PC-9 (cell line): ENCODE results near the gene MRPL18. TPM values are rescaled to one million over a fixed set of nuclear protein-coding genes. Genes with fewer than 3 reads are reported as not detected.
A peak's percentile ranks its signal among the peaks of the same experiment; 100 is the strongest.

Experiments
- BruUV-seq: library from RNA; stranded (reverse); fragments of 400-500 nt; replicated peaks from 2 replicates; lab custom pipeline; 2021; lab: Mats Ljungman, UMichigan
- CTCF ChIA-PET: fragments of 300-600 bp; sonication (Branson Sonifier 250); formaldehyde crosslinking; loops from one replicate; lab custom pipeline; 2022; ENCODE audit warnings: antibody characterized with exemption; lab: Charles Lee
- POLR2A ChIA-PET: fragments of 300-600 bp; sonication (Branson Sonifier 250); formaldehyde crosslinking; loops from one replicate; lab custom pipeline; 2022; ENCODE audit warnings: antibody characterized with exemption; ENCODE audit not compliant: unreplicated experiment; lab: Charles Lee
- DNase-seq, 2 experiments: peaks; one replicate each; pipeline versions ENCODE4 v3.0.0 to v3.0.0-alpha.2; 2015 to 2022; ENCODE audit warnings: mixed read lengths in 1 of 2
- H2AFZ ChIP-seq: fragments of 200-600 bp; sonication (generic); 2 replicates; pipeline ENCODE4 v1.8.1; 2017; ENCODE audit warnings: antibody characterized with exemption
- H3F3A ChIP-seq: fragments of 200-600 bp; sonication (generic); 2 replicates; pipeline ENCODE4 v1.8.1; 2017; ENCODE audit warnings: antibody characterized with exemption, mild to moderate bottlenecking, low read depth; ENCODE audit not compliant: insufficient read depth
- H3K27ac ChIP-seq: fragments of 200-600 bp; sonication (generic); 2 replicates; pipeline ENCODE4 v1.6.1; 2016; ENCODE audit warnings: mixed run types
- H3K27me3 ChIP-seq: fragments of 200-600 bp; sonication (generic); 2 replicates; pipeline ENCODE4 v1.6.1; 2016; ENCODE audit warnings: low read depth, mixed run types; ENCODE audit not compliant: insufficient read depth
- H3K36me3 ChIP-seq: fragments of 200-600 bp; sonication (generic); 2 replicates; pipeline ENCODE4 v1.6.1; 2016; ENCODE audit warnings: low read depth, mixed run types
- H3K4me1 ChIP-seq: fragments of 200-600 bp; sonication (generic); replicated peaks from 2 replicates; pipeline ENCODE4 v1.6.1; 2016; ENCODE audit warnings: mixed run types; ENCODE audit not compliant: insufficient read depth
- H3K4me2 ChIP-seq: fragments of 200-600 bp; sonication (generic); 2 replicates; pipeline ENCODE4 v1.6.1; 2017; ENCODE audit warnings: mixed run types
- H3K4me3 ChIP-seq: fragments of 200-600 bp; sonication (generic); 2 replicates; pipeline ENCODE4 v1.6.1; 2016; ENCODE audit warnings: mixed run types
- H3K79me2 ChIP-seq: fragments of 200-600 bp; sonication (generic); 2 replicates; pipeline ENCODE4 v1.6.1; 2017; ENCODE audit warnings: low read depth, mixed run types
- H3K9me2 ChIP-seq: fragments of 200-600 bp; sonication (generic); 2 replicates; pipeline ENCODE4 v1.8.1; 2017; ENCODE audit warnings: mild to moderate bottlenecking; ENCODE audit not compliant: insufficient read depth
- H3K9me3 ChIP-seq: fragments of 200-600 bp; sonication (generic); 2 replicates; pipeline ENCODE4 v1.8.1; 2016; ENCODE audit warnings: low read depth; ENCODE audit not compliant: insufficient read depth
- H4K20me1 ChIP-seq: fragments of 200-600 bp; sonication (generic); 2 replicates; pipeline ENCODE4 v1.8.1; 2017; ENCODE audit not compliant: insufficient read depth
- CTCF ChIP-seq: fragments of 200-600 bp; sonication (generic); conservative IDR thresholded peaks from 2 replicates; pipeline ENCODE4 v1.6.1; 2017; ENCODE audit warnings: mixed run types, antibody characterized with exemption, mild to moderate bottlenecking, moderate library complexity
- EZH2 ChIP-seq: fragments of 200-600 bp; sonication (generic); IDR thresholded peaks from 2 replicates; pipeline ENCODE4 v1.8.0; 2017; ENCODE audit warnings: antibody characterized with exemption, low read depth
- intact Hi-C: fragments of 100-400 bp; cut with micrococcal nuclease; formaldehyde crosslinking; loops from one replicate; pipeline ENCODE4 v1.10.0; 2022; ENCODE audit not compliant: unreplicated experiment
- total RNA-seq: library from RNA; stranded (reverse); gene quantifications from 2 replicates; pipeline ENCODE4 v1.2.3, GENCODE V29; 2021

The MRPL18 gene
- total RNA-seq, 1 experiment from 2014 or later = 54.4 TPM

- H3K9me3 ChIP-seq = no peaks in the 10 kb centered on the region
- peaks cover 40% of the 10 kb centered on the region for H3F3A ChIP-seq
- H3K27ac ChIP-seq = peak overlapping the region; percentile 79
- H3K4me1 ChIP-seq = peaks cover 14% of the 10 kb centered on the region
- peaks cover 4% of the 10 kb centered on the region; the same call in 1 of the 2 replicates for H4K20me1 ChIP-seq
- peak; percentile 29 to 66 for DNase-seq
- H2AFZ ChIP-seq = peak overlapping the region; percentile 98; the same call in 1 of the 2 replicates
- CTCF ChIA-PET = no interaction called here
- no peaks in the 10 kb centered on the region for H3K27me3 ChIP-seq
- no peaks in the 10 kb centered on the region for H3K9me2 ChIP-seq
- TF ChIP-seq EZH2 (no peak), CTCF (no peak)
- intact Hi-C loops = no loop called here
- H3K36me3 ChIP-seq = peaks cover 11% of the 10 kb centered on the region; the same call in 1 of the 2 replicates
- H3K79me2 ChIP-seq = peaks cover 12% of the 10 kb centered on the region; the same call in 1 of the 2 replicates
- BruUV-seq = no TSS peak
- H3K4me2 ChIP-seq = peak overlapping the region; percentile 76
- POLR2A ChIA-PET = no interaction called here
- peak overlapping the region; percentile 98; the same call in 1 of the 2 replicates for H3K4me3 ChIP-seq
These were observed 29.6 kb upstream of the MRPL18 start for GRCh38 chr6:159760602-159761057.

DNA sequence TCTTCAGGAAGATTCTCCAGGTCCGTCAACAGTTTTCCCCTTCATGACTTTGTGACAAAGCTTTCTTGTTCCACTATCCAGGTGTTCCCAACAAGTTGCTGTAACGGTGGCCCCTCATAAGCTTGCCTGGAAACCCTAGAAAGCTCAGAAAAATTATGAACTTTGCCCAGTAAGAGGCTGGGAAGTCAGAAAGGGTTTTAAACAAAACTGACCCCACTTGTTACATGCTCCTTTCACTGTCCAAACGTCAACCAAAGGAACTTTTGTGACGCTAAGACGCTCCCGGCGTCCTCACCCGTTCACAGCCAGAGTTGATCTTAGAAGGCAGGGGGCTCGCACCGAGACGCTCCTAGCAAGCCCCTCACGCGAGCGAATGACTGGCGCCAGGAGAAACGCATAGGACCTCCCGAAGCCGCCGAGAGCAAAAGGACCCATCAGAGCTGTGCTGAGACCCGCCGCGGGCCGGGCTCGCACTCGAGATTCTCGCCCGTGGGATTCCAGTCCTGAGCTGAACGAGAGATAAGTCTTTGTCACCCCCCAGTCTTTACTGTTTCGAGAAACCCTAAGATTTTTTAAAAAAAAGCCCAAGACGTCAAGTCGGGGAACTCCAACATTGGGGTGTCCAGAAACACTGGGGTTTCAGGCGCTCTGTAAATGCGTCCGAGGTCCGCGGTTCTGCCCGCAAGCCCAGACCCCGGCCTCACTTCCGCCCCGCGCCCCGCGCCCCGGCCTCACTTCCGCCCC, 29.0 kb upstream of the MRPL18 start:
- TSS peak; percentile 80 for BruUV-seq
- intact Hi-C loops = no loop called here

More for the DNA sequence above, 29.0 kb upstream of the MRPL18 start:
- H3K9me2 ChIP-seq = no peaks in the 10 kb centered on the region
- no peaks in the 10 kb centered on the region for H3K27me3 ChIP-seq
- POLR2A ChIA-PET = interaction anchor here (0.6 to 1.0 kb wide), 2 partner anchors 29 to 76 kb away, joined by 3 to 9 read pairs; no protein-coding TSS in a partner anchor
- peak overlapping the region; percentile 98 for H3K4me3 ChIP-seq
- H3K27ac ChIP-seq = peak overlapping the region; percentile 79
- TF ChIP-seq CTCF (no peak), EZH2 (no peak)
- H4K20me1 ChIP-seq = peaks cover 4% of the 10 kb centered on the region; the same call in 1 of the 2 replicates
- peak in 1 of 2 experiments; percentile 6 for DNase-seq
- peaks cover 14% of the 10 kb centered on the region for H3K4me1 ChIP-seq
- peaks cover 12% of the 10 kb centered on the region; the same call in 1 of the 2 replicates for H3K79me2 ChIP-seq
- H3K36me3 ChIP-seq = peaks cover 6% of the 10 kb centered on the region; the same call in 1 of the 2 replicates
- peaks cover 36% of the 10 kb centered on the region for H3F3A ChIP-seq
- H3K9me3 ChIP-seq = no peaks in the 10 kb centered on the region
- H2AFZ ChIP-seq = peak overlapping the region; percentile 98
- CTCF ChIA-PET = no interaction called here
- H3K4me2 ChIP-seq = peak overlapping the region; percentile 76
